Heart right ventricle (tissue), 16 donors: ENCODE data around the gene IFNA8. TPM values are rescaled to one million over a fixed set of nuclear protein-coding genes. Genes with fewer than 3 reads are reported as not detected.
"Not testable (repeated sequence)": the region's sequence is repeated elsewhere in the genome, so short reads cannot be mapped to it uniquely, and the experiment has no call there.

ENCODE experiments used
- ATAC-seq, 8 donors: fragments of 200-7000 bp; cut with Tn5 transposase; one replicate each; pipeline ENCODE4 v1.9.1; 2020; ENCODE audit warnings: mild to moderate bottlenecking in 8 of 8, moderate library complexity in 8 of 8, moderate number of reproducible peaks in 1 of 8
- DNase-seq, 2 donors: peaks; one replicate each; pipeline ENCODE4 v3.0.0-alpha.2; 2020
- H3K27ac ChIP-seq, 10 donors: fragments of 200-600 bp; sonication (generic) in 2 of 10; one replicate each; pipeline versions ENCODE4 v1.5.0 to v1.8.0; 2020 to 2022; ENCODE audit warnings: mild to moderate bottlenecking in 3 of 10
- H3K27me3 ChIP-seq, 7 donors: fragments of 200-600 bp; one replicate each; pipeline ENCODE4 v1.8.0; 2021 to 2022; ENCODE audit warnings: mild to moderate bottlenecking in 2 of 7
- H3K36me3 ChIP-seq, 9 donors: fragments of 200-600 bp; sonication (generic) in 1 of 9; one replicate each; pipeline versions ENCODE4 v1.5.0 to v1.8.0; 2020 to 2022; ENCODE audit warnings: mild to moderate bottlenecking in 2 of 9
- H3K4me1 ChIP-seq, 9 donors: fragments of 200-600 bp; sonication (generic) in 1 of 9; one replicate each; pipeline versions ENCODE4 v1.5.0 to v1.8.0; 2020 to 2022; ENCODE audit warnings: mild to moderate bottlenecking in 4 of 9
- H3K4me3 ChIP-seq, 10 donors: fragments of 200-600 bp; sonication (generic) in 2 of 10; one replicate each; pipeline versions ENCODE4 v1.5.0 to v1.8.0; 2020 to 2022; ENCODE audit warnings: mild to moderate bottlenecking in 7 of 10, moderate library complexity in 2 of 10
- H3K9me3 ChIP-seq, 11 donors: fragments of 200-600 bp in 10 of 11; sonication (generic) in 2 of 11; one replicate each; pipeline versions ENCODE4 v1.5.0 to v1.8.0; 2013 to 2022; ENCODE audit warnings: mild to moderate bottlenecking in 2 of 11, control low read depth in 1 of 11, moderate library complexity in 1 of 11
- CTCF ChIP-seq, 9 donors: fragments of 200-600 bp; sonication (generic) in 2 of 9; IDR thresholded peaks; one replicate each; pipeline versions ENCODE4 v1.5.0 to v1.8.0; 2021 to 2022; ENCODE audit warnings: antibody characterized with exemption in 9 of 9, mild to moderate bottlenecking in 5 of 9, moderate library complexity in 1 of 9
- WGBS, 2 donors: extraction: QIAGEN DNeasy Blood & Tissue Kit; methylation state at CpG; one replicate each; pipeline ENCODE4 v1.1.7; 2013; ENCODE audit warnings: inconsistent platforms in 1 of 2; 5-methylcytosine and 5-hydroxymethylcytosine counted together
- intact Hi-C, 10 donors: fragments of 100-400 bp; cut with DNase I; formaldehyde crosslinking; loops; one replicate each; pipeline versions ENCODE4 v1.11.1 to v1.14.2; 2022
- polyA plus RNA-seq, 2 donors: library from polyadenylated mRNA; stranded (reverse); fragments of 200-250 nt; gene quantifications; one replicate each; pipeline ENCODE4 v1.2.3, GENCODE V29; 2013
- total RNA-seq, 10 donors: library from RNA; stranded (reverse); fragmentation: NEBNext Ultra II Directional in 3 of 10; extraction: Animal tissue kit (Norgen Biotek cat#: 25700) in 3 of 10; gene quantifications; one replicate each; pipeline versions ENCODE4 v1.2.1 to v1.2.4, GENCODE V29; 2021 to 2023
- donor health status: Arrhythmogenic right ventricular cardiomyopathy.
- donor health status: ischemic (EF 13 %, LVEDD 7.1; RV severe dilation, severe dysfunction).
- donor health status: healthy with polysubstance abuse.
- donor health status: DM: no; HTN: yes; CAD: no.
- donor health status: DM: no; HTN: no; CAD: no.
- donor health status: ischemic (EF 25% LVEDD 6.9; RV normal size, moderate dysfunction).
- donor health status: ischemic (EF 25% LVEDD 5.7; RV mildly dilated, moderate dysfunction).
- donor health status: healthy.
- donor health status: DM: yes; HTN: yes; CAD: no.
- donor health status: Ischemic cardiomyopathy.
- donor health status: ischemic (EF 35%, LVEDD 5.7; RV mildly dilated, moderate dysfunction).
- donor health status: nonischemic (EF 11% LVEDD 7.7; RV severe dilation, severe dysfunction).
- donor health status: DM: yes; HTN: yes; CAD: no.
- donor health status: PGD.
- donor health status: ischemic (EF 29% LVEDD 5.4; RV normal size, mild dysfunction).
- donor health status: nonischemic (EF 23%, LVEDD 6.1; RV moderate dilation, normal function).

Gene IFNA8
- total and polyA plus RNA-seq, 12 donors, result not detected

DNA sequence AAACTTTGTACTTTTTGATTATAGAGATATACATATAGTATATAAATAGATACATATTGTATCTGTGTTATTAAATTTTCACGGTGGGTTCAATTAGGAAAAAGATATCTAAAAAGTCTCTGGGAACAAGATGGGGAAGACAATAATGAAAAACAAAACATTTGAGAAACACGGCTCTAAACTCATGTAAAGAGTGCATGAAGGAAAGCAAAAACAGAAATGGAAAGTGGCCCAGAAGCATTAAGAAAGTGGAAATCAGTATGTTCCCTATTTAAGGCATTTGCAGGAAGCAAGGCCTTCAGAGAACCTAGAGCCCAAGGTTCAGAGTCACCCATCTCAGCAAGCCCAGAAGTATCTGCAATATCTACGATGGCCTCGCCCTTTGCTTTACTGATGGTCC is 31.2 kb downstream of the IFNA8 start, which contains the start of gene IFNA1:
Gene IFNA1, plus strand, starts transcription at position 301 of the 400 bp plus-strand sequence. Its CDS starts 69 bp downstream, at position 370.
- Histone ChIP-seq H3K27me3 (peaks cover 0 to 22% (median 7%) of the 10 kb centered on the region in 7 donors), H3K36me3 (no peaks in the 10 kb centered on the region), H3K27ac (no peak within 1 kb of the TSS), H3K9me3 (peaks cover 0 to 9% (median 0%) of the 10 kb centered on the region in 11 donors), H3K4me1 (peaks cover 0 to 14% (median 0%) of the 10 kb centered on the region in 9 donors), H3K4me3 (no peak within 1 kb of the TSS)
- ATAC-seq (no peak), DNase-seq (no peak)
- 90 to 91% methylated on average over 4 of the region's 4 CpGs for WGBS, 2 donors
- TF ChIP-seq CTCF (IDR thresholded peaks at IDR 0.05), result no peak
- intact Hi-C loops, result no loop called here

GRCh38 chr9:21443849-21444625 is 35.1 kb downstream of the IFNA8 start:
- H3K27ac ChIP-seq, result no peak overlapping the region
- no peaks in the 10 kb centered on the region for H3K36me3 ChIP-seq
- intact Hi-C loops, result no loop called here
- peaks cover 0 to 9% (median 0%) of the 10 kb centered on the region in 11 donors for H3K9me3 ChIP-seq
- DNase-seq, result no peak
- H3K4me3 ChIP-seq, result no peak overlapping the region
- peaks cover 0 to 31% (median 10%) of the 10 kb centered on the region in 7 donors for H3K27me3 ChIP-seq
- no peak for ATAC-seq
- peaks cover 0 to 14% (median 0%) of the 10 kb centered on the region in 9 donors for H3K4me1 ChIP-seq
- 86 to 87% methylated on average over 4 of the region's 4 CpGs for WGBS, 2 donors
- TF ChIP-seq CTCF (IDR thresholded peaks at IDR 0.05), result no peak

DNA sequence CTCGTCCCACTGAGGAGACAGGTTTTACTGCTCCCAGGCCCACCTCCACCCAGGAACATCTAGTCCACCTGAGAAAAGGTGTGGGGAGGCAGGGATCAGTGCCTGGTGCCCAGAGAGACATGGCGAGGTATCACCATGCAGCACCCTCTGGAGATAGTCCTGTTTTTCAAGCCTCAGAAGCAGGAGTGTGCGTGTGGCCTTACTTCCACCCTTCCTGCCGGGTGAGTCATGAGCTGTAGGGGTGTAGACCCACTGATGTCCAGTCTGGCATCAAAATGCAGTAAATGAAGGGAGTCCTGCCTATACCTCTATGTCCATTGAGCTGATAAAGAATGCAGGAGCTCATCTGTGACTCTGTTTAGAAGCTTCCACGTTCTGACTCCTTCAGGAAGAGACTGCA is 40.4 kb downstream of the IFNA8 start:
- H3K27ac ChIP-seq, H3K9me3 ChIP-seq, H3K4me1 ChIP-seq, ATAC-seq, H3K4me3 ChIP-seq, intact Hi-C loops, DNase-seq, H3K36me3 ChIP-seq: not testable (repeated sequence)
- peaks cover 0 to 25% (median 12%) of the 10 kb centered on the region in 7 donors for H3K27me3 ChIP-seq
- WGBS, 2 donors, result 74 to 78% methylated on average over 5 of the region's 5 CpGs

GRCh38 chr9:21450733-21451394 is 41.9 kb downstream of the IFNA8 start:
- ATAC-seq, result no peak
- H3K27ac ChIP-seq, result no peak overlapping the region
- H3K4me1 ChIP-seq, result no peaks in the 10 kb centered on the region
- 74 to 75% methylated on average over 4 of the region's 4 CpGs for WGBS, 2 donors
- no peak overlapping the region for H3K4me3 ChIP-seq
- no peak for DNase-seq
- no peaks in the 10 kb centered on the region for H3K36me3 ChIP-seq
- intact Hi-C loops, result no loop called here
- no peaks in the 10 kb centered on the region for H3K9me3 ChIP-seq
- TF ChIP-seq CTCF (IDR thresholded peaks at IDR 0.05), result no peak
- H3K27me3 ChIP-seq, result peaks cover 0 to 21% (median 12%) of the 10 kb centered on the region in 7 donors
